ENCODE data around the gene C6orf136. TPM values are rescaled to one million over a fixed set of nuclear protein-coding genes. Genes with fewer than 3 reads are reported as not detected.
A peak's percentile ranks its signal among the peaks of the same experiment; 100 is the strongest.

Gene C6orf136
- total RNA-seq, 2 experiments from 2014 or later: 31.6 to 40.1 TPM

GRCh38 chr6:30689022-30689865 lies 42.3 kb downstream of the C6orf136 start:
- peaks cover 35% of the 10 kb centered on the region for H3K36me3 Mint-ChIP-seq (ENCODE audit: low read depth)
- H3K4me1 Mint-ChIP-seq (ENCODE audit: low read depth): peaks cover 43% of the 10 kb centered on the region
- DNase-seq: no peak
- ATAC-seq: no peak
- ChIA-PET POLR2A (interaction anchor here (0.6 to 2.6 kb wide), 5 partner anchors 10 to 30 kb away, joined by 3 to 15 read pairs (median 5); partner anchors contain the start of gene MDC1), CTCF (interaction anchor here (1.0 to 3.2 kb wide), 8 partner anchors 9 to 45 kb away, joined by 3 to 32 read pairs (median 6); partner anchors contain the start of gene MDC1)
- H3K4me3 Mint-ChIP-seq: peak overlapping the region; percentile 93
- H3K9me3 Mint-ChIP-seq (ENCODE audit: insufficient read depth): no peaks in the 10 kb centered on the region
- peak overlapping the region; percentile 57 for H3K27ac Mint-ChIP-seq
- no peaks in the 10 kb centered on the region for H3K27me3 Mint-ChIP-seq (ENCODE audit: low read depth)

DNA sequence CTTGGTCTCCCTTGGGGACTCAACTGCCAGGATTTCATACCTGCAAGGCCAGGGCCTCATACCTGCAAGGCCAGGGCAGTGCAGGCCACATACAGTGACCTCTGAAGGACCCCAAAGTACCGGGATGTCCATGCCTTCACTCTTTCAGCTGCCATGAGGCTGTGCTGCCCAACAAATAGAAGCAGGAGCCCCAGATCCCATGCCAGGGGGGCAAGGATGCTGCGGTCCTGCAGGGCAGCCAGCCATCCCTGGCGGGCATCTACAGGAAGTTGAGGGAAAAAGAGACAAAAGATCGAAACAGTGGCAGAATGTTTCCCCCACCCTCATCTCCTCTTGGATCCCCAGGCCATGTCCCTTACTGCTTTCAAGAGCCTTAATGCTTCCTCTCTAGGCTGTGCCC lies 43.1 kb downstream of the C6orf136 start:
- no peaks in the 10 kb centered on the region for H3K9me3 Mint-ChIP-seq (ENCODE audit: insufficient read depth)
- no peak for ATAC-seq
- peak overlapping the region; percentile 79 for H3K27ac Mint-ChIP-seq
- peak overlapping the region; percentile 93 for H3K4me3 Mint-ChIP-seq
- ChIA-PET CTCF (interaction anchor here (1.5 to 3.2 kb wide), 3 partner anchors 11 to 33 kb away, joined by 8 to 32 read pairs (median 17); no protein-coding TSS in a partner anchor), POLR2A (interaction anchor here (1.3 to 1.6 kb wide), 2 partner anchors 22 to 32 kb away, joined by 3 to 4 read pairs; no protein-coding TSS in a partner anchor)
- peaks cover 43% of the 10 kb centered on the region for H3K4me1 Mint-ChIP-seq (ENCODE audit: low read depth)
- no peaks in the 10 kb centered on the region for H3K27me3 Mint-ChIP-seq (ENCODE audit: low read depth)
- peaks cover 30% of the 10 kb centered on the region for H3K36me3 Mint-ChIP-seq (ENCODE audit: low read depth)
- DNase-seq: no peak

- DNase-seq (peak; percentile 79), ATAC-seq (peak; percentile 40)
- Mint-ChIP-seq H3K4me3 (peak within 1 kb of the TSS; percentile 93), H3K27ac (peak within 1 kb of the TSS; percentile 79), H3K9me3 (ENCODE audit: insufficient read depth) (no peaks in the 10 kb centered on the region), H3K4me1 (ENCODE audit: low read depth) (peaks cover 43% of the 10 kb centered on the region), H3K27me3 (ENCODE audit: low read depth) (no peaks in the 10 kb centered on the region), H3K36me3 (ENCODE audit: low read depth) (peaks cover 24% of the 10 kb centered on the region)
- ChIA-PET CTCF (interaction anchor here (1.0 to 1.9 kb wide), 4 partner anchors 12 to 40 kb away, joined by 3 to 8 read pairs (median 4); no protein-coding TSS in a partner anchor), POLR2A (interaction anchor here (1.0 to 1.6 kb wide), 4 partner anchors 19 to 32 kb away, joined by 3 to 5 read pairs (median 4); partner anchors contain the start of gene MDC1)
Measured at GRCh38 chr6:30690403-30691207, 43.7 kb downstream of the C6orf136 start, which contains the start of gene NRM. TSS of gene NRM (minus strand) at chr6:30690984. CDS start at chr6:30690974, 10 bp downstream.

- CTCF ChIA-PET: interaction anchor here (1.0 to 2.1 kb wide), 6 partner anchors 12 to 40 kb away, joined by 3 to 8 read pairs (median 4); no protein-coding TSS in a partner anchor
Measured at GRCh38 chr6:30691208-30691847, 44.4 kb downstream of the C6orf136 start.

GRCh38 chr6:30696432-30696831 lies 49.5 kb downstream of the C6orf136 start:
- Mint-ChIP-seq H3K27me3 (ENCODE audit: low read depth) (no peaks in the 10 kb centered on the region), H3K4me3 (no peak overlapping the region), H3K9me3 (ENCODE audit: insufficient read depth) (no peaks in the 10 kb centered on the region), H3K27ac (no peak overlapping the region), H3K4me1 (ENCODE audit: low read depth) (peaks cover 6% of the 10 kb centered on the region), H3K36me3 (ENCODE audit: low read depth) (peaks cover 12% of the 10 kb centered on the region)
- CTCF ChIA-PET: interaction anchor here (0.7 to 1.3 kb wide), 2 partner anchors 21 to 26 kb away, joined by 3 to 6 read pairs; partner anchors contain the start of gene MDC1
- ATAC-seq: no peak
- POLR2A ChIA-PET: interaction anchor here (0.8 to 1.2 kb wide), 2 partner anchors 14 to 16 kb away, joined by 3 read pairs; no protein-coding TSS in a partner anchor
- DNase-seq: no peak

More at GRCh38 chr6:30691208-30691847, 44.4 kb downstream of the C6orf136 start:
- Mint-ChIP-seq H3K27me3 (ENCODE audit: low read depth) (no peaks in the 10 kb centered on the region), H3K36me3 (ENCODE audit: low read depth) (peaks cover 16% of the 10 kb centered on the region), H3K27ac (peak overlapping the region; percentile 35), H3K4me1 (ENCODE audit: low read depth) (peaks cover 43% of the 10 kb centered on the region), H3K9me3 (ENCODE audit: insufficient read depth) (no peaks in the 10 kb centered on the region), H3K4me3 (peak overlapping the region; percentile 93)
- no peak for DNase-seq
- no peak for ATAC-seq
- POLR2A ChIA-PET: interaction anchor here (1.0 to 1.6 kb wide), 3 partner anchors 19 to 26 kb away, joined by 3 to 5 read pairs (median 3); partner anchors contain the start of gene MDC1

DNA sequence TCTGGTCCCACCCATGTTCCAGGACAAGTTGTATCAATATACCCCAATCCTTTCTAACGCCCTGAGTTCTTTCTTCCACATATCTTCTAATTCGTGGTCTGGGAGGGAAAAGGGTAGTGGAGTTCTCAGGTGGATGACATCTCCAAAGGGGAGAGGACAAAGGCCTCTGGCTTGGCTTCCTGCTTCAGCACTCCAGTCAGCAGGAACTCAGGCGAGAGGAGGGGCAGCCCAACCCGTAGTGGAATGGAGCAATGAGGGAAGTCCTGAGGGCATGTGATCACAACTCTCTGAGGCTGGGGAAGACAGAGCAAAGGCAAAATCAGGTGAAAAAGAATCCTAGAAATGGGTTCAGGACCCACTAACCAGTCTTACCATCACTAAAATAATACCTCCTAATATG lies 53.4 kb downstream of the C6orf136 start:
- no peak for ATAC-seq
- Mint-ChIP-seq H3K4me3 (no peak overlapping the region), H3K9me3 (ENCODE audit: insufficient read depth) (no peaks in the 10 kb centered on the region), H3K36me3 (ENCODE audit: low read depth) (peaks cover 32% of the 10 kb centered on the region), H3K27ac (no peak overlapping the region), H3K27me3 (ENCODE audit: low read depth) (no peaks in the 10 kb centered on the region), H3K4me1 (ENCODE audit: low read depth) (no peaks in the 10 kb centered on the region)
- POLR2A ChIA-PET: no interaction called here
- CTCF ChIA-PET: interaction anchor here (0.9 to 1.0 kb wide), 2 partner anchors 11 to 31 kb away, joined by 3 read pairs; no protein-coding TSS in a partner anchor
- DNase-seq: no peak

Other genes starting within 250 kb of the C6orf136 start
- 100 to 1,000 TPM; 523 to 536 TPM for gene HLA-E, start 157.6 kb upstream of the C6orf136 start, total RNA-seq
- 10 to 100 TPM; 63.7 to 69.9 TPM for gene GNL1, start 90.6 kb upstream of the C6orf136 start, total RNA-seq
- gene PRR3, start 89.8 kb upstream of the C6orf136 start, total RNA-seq: 10 to 100 TPM; 19.7 to 21.1 TPM
- 10 to 100 TPM; 72.2 to 79.6 TPM for gene ABCF1, start 75.7 kb upstream of the C6orf136 start, total RNA-seq
- 10 to 100 TPM; 92.8 to 99.7 TPM for gene PPP1R10, start 29.9 kb upstream of the C6orf136 start, total RNA-seq
- 10 to 100 TPM; 43.2 to 43.6 TPM for gene MRPS18B, start 29.3 kb upstream of the C6orf136 start, total RNA-seq
- 10 to 100 TPM in 1 of 2 experiments, 1 to 10 TPM in 1; 10.0 to 10.5 TPM for gene ATAT1, start 20.3 kb upstream of the C6orf136 start, total RNA-seq
- 10 to 100 TPM; 38.5 to 41.0 TPM for gene DHX16, start 25.9 kb downstream of the C6orf136 start, total RNA-seq
- gene PPP1R18, start 39.5 kb downstream of the C6orf136 start, total RNA-seq: 100 to 1,000 TPM; 286 to 304 TPM
- gene NRM, start 43.9 kb downstream of the C6orf136 start, total RNA-seq: 10 to 100 TPM; 41.7 to 44.6 TPM
- 10 to 100 TPM; 48.5 to 52.4 TPM for gene MDC1, start 70.1 kb downstream of the C6orf136 start, total RNA-seq
- 1,000 to 10,000 TPM; 1,638 to 1,703 TPM for gene TUBB, start 73.2 kb downstream of the C6orf136 start, total RNA-seq
- gene FLOT1, start 95.6 kb downstream of the C6orf136 start, total RNA-seq: 100 to 1,000 TPM; 314 to 317 TPM
- gene IER3, start 97.4 kb downstream of the C6orf136 start, total RNA-seq: 10 to 100 TPM; 76.6 to 82.9 TPM
- gene DDR1, start 237.4 kb downstream of the C6orf136 start, total RNA-seq: 1 to 10 TPM; 6.3 to 7.4 TPM

Measured in activated CD8-positive, alpha-beta T cell treated with anti-CD3 and anti-CD28 coated beads, Interleukin-2, amount 10 ng/mL, durations not matched to agents 7 days and 5 days (primary cell).